HepG2 (cell line): ENCODE data around the gene UBAP2.
A peak's percentile ranks its signal among the peaks of the same experiment; 100 is the strongest.

Experiments
- RXRB ChIP-seq: IDR thresholded peaks from 2 replicates; pipeline ENCODE4 v1.6.1; 2016; ENCODE audit warnings: borderline replicate concordance, missing genetic modification reagents, missing compliant biosample characterization
- SMC3 ChIP-seq: IDR thresholded peaks from 2 replicates; pipeline ENCODE4 v1.6.1; 2011; ENCODE audit warnings: low read length, improper control_type of control experiment
- ZNF572 ChIP-seq: sonication (generic); formaldehyde crosslinking; IDR thresholded peaks from 2 replicates; pipeline ENCODE4 v1.5.1; 2020; ENCODE audit warnings: mild to moderate bottlenecking, missing genetic modification reagents

DNA sequence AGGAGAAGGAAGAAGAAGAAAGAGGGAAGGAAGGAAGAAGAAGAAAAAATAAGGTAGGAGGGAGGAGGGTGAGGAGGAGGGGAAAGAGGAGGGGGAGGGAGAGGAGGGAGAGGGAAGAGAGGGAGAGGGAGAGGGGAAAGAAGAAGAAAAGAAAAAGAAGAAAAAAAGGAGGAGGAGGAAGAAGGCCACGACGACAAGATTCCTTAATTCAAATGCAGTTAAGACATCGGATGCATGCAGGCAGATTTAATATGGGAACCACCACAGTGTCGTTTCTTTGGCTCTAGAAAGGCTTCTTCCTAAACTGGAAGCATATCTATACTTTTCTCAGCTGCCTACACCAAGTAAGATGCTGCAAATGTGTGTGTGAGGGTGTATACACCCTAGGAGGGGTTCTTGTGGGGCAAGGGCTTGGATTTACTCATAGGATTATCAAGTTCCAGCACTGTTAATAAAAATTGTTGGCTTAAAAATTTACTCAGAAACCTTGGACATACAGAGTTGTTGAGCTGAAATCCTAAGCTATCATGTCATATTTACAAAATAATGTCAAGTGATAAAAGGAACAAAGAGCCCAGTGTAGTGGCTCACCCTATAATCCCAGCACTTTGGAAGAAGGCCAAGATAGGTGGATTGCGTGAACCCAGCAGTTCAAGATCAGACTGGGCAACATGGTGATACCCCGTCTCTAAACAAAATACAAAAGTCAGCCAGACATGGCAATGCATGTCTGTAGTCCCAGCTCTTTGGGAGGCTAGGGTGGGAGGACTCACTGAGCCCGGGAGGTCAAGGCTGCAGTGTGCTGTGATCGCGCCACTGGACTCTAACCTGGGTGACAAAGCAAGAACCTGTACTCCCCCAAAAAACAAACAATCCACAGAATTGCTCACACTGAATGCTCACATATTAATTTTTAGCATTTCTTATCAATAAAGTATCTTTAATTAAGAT lies 108.5 kb downstream of the UBAP2 start:
- TF ChIP-seq ZNF572 (CRISPR knock-in tag): no peak
- TF ChIP-seq RXRB: peak; percentile 95
- 0 out of 2 replicates have a peak, but pooled peaks have one; percentile 2 for TF ChIP-seq SMC3
